ENCODE data around the gene KCTD7. TPM values are rescaled to one million over a fixed set of nuclear protein-coding genes. Genes with fewer than 3 reads are reported as not detected.

Gene KCTD7
- total RNA-seq, 1 experiment from 2014 or later: 17.3 TPM

GRCh38 chr7:66627881-66628360 lies 760 bp upstream of the KCTD7 start:
- peak overlapping the region; percentile 99 for H3K4me3 ChIP-seq (ENCODE audit: low read depth, low read length)
- H3K9me3 ChIP-seq: no peaks in the 10 kb centered on the region
- intact Hi-C loops (cut with micrococcal nuclease; ENCODE audit: unreplicated experiment): loop anchor here (1.0 to 2.0 kb wide), 2 partner anchors 9 to 35 kb away; no protein-coding TSS in a partner anchor
- no peak for TF ChIP-seq CTCF (IDR thresholded peaks at IDR 0.05; ENCODE audit: insufficient read depth in 1 of 2, low read depth in 1 of 2, low read length in 1 of 2, severe bottlenecking in 1 of 2, unreplicated experiment in 1 of 2)
- peak overlapping the region; percentile 81 for H3K4me3 Mint-ChIP-seq (ENCODE audit: unreplicated experiment)
- ChIA-PET CTCF (interaction anchor here (0.5 kb wide), 1 partner anchor 604 kb away, joined by 3 read pairs; no protein-coding TSS in a partner anchor), POLR2A (interaction anchor here (0.6 to 2.8 kb wide), 4 partner anchors 18 to 215 kb away, joined by 3 to 16 read pairs (median 6); no protein-coding TSS in a partner anchor)
- H3K9me3 Mint-ChIP-seq (ENCODE audit: unreplicated experiment): no peaks in the 10 kb centered on the region
- H3K4me1 Mint-ChIP-seq (ENCODE audit: low read depth, unreplicated experiment): peaks cover 7% of the 10 kb centered on the region
- peaks cover 6% of the 10 kb centered on the region; the same call in 1 of the 2 replicates for H3K4me1 ChIP-seq
- H3K36me3 Mint-ChIP-seq (ENCODE audit: insufficient read depth, unreplicated experiment): peaks cover 22% of the 10 kb centered on the region
- H3K27me3 ChIP-seq (replicated peaks; ENCODE audit: control insufficient read depth, insufficient read depth, low read length): no peaks in the 10 kb centered on the region
- BruUV-seq (replicated peaks): TSS peak; percentile 100
- DNase-seq: peak in 1 of 2 experiments; percentile 71
- H3K27ac Mint-ChIP-seq (ENCODE audit: unreplicated experiment): peak overlapping the region; percentile 81
- H3K27me3 Mint-ChIP-seq (ENCODE audit: insufficient read depth, unreplicated experiment): no peaks in the 10 kb centered on the region
- H3K36me3 ChIP-seq (ENCODE audit: control insufficient read depth, insufficient read depth, low read length): no peaks in the 10 kb centered on the region

- Mint-ChIP-seq H3K27ac (ENCODE audit: unreplicated experiment) (no peak overlapping the region), H3K9me3 (ENCODE audit: unreplicated experiment) (no peaks in the 10 kb centered on the region)
- BruUV-seq (replicated peaks): no TSS peak
These were observed 761 bp downstream of the KCTD7 start for GRCh38 chr7:66629222-66630062.

More at GRCh38 chr7:66629222-66630062, 761 bp downstream of the KCTD7 start:
- Histone ChIP-seq H3K36me3 (ENCODE audit: control insufficient read depth, insufficient read depth, low read length) (no peaks in the 10 kb centered on the region), H3K9me3 (no peaks in the 10 kb centered on the region), H3K4me1 (peaks cover 6% of the 10 kb centered on the region; the same call in 1 of the 2 replicates), H3K4me3 (ENCODE audit: low read depth, low read length) (peak overlapping the region; percentile 78), H3K27me3 (replicated peaks; ENCODE audit: control insufficient read depth, insufficient read depth, low read length) (no peaks in the 10 kb centered on the region)
- Mint-ChIP-seq H3K27me3 (ENCODE audit: insufficient read depth, unreplicated experiment) (no peaks in the 10 kb centered on the region), H3K36me3 (ENCODE audit: insufficient read depth, unreplicated experiment) (peaks cover 28% of the 10 kb centered on the region), H3K4me1 (ENCODE audit: low read depth, unreplicated experiment) (peaks cover 7% of the 10 kb centered on the region), H3K4me3 (ENCODE audit: unreplicated experiment) (peak overlapping the region; percentile 81)
- no peak for DNase-seq
- ChIA-PET CTCF (interaction anchor here (0.6 to 0.7 kb wide), 4 partner anchors 46 to 554 kb away, joined by 3 to 4 read pairs (median 3); no protein-coding TSS in a partner anchor), POLR2A (interaction anchor here (0.5 to 2.8 kb wide), 6 partner anchors 14 to 554 kb away, joined by 3 to 16 read pairs (median 4); no protein-coding TSS in a partner anchor)
- intact Hi-C loops (cut with micrococcal nuclease; ENCODE audit: unreplicated experiment): loop anchor here (2.0 kb wide), 1 partner anchor 37 kb away; no protein-coding TSS in a partner anchor
- no peak for TF ChIP-seq CTCF (IDR thresholded peaks at IDR 0.05; ENCODE audit: insufficient read depth in 1 of 2, low read depth in 1 of 2, low read length in 1 of 2, severe bottlenecking in 1 of 2, unreplicated experiment in 1 of 2)

All from Caco-2 (cell line).